HG02642 (cell line): Measurements from ENCODE around the gene LIPH.
"Not testable (repeated sequence)": the region's sequence is repeated elsewhere in the genome, so short reads cannot be mapped to it uniquely, and the experiment has no call there.

Experiments used
- ATAC-seq: cut with Tn5 transposase; IDR thresholded peaks from one replicate; pipeline ENCODE4 v1.9.1; 2021; ENCODE audit warnings: mild to moderate bottlenecking; ENCODE audit not compliant: unreplicated experiment, poor library complexity

The LIPH gene

GRCh38 chr3:185552358-185552877, at the start of gene LIPH:
Gene LIPH (minus strand): TSS chr3:185552588. CDS start chr3:185552471, 117 bp downstream.
- peak; percentile 76 for ATAC-seq

DNA sequence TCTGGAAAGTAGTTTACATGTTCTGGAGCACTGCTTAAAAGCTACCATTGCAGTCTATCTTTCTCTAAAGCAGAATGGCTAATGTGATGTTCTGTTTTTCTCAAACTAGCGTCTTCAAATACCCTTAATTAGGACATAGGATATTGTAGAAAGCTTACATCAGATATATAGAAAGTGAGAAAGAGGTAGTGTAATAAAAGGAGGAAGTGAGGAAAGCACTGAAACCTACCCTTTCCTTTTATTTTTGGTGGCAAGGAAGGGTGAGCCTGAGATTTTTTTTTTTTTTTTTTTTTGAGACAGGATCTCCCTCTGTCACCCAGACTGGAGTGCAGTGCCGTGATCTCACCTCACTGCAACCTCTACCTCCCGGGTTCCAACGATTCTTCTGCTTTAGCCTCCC, 43.1 kb upstream of the LIPH start:
- peak; percentile 52 for ATAC-seq

GRCh38 chr3:185594073-185594472, 41.7 kb upstream of the LIPH start:
- no peak for ATAC-seq

DNA sequence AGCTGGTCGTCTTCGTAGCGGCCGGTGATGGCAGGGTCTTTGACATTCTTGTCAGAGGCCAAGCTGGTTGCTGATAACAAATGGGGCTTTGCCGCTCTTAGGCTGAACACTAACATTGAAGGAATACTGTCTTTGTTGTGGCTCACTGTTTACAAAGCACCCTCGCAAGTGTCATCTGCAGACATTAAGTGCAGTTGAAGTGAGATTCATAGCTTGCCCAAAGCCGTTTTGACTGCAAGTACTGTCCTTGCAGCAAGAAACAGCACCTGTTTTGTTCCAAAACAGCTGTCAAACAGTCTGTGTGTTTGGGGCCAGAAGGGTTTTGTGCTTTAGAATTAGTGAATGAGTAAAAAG, 34.3 kb upstream of the LIPH start:
- ATAC-seq: no peak

GRCh38 chr3:185585859-185586685, 33.7 kb upstream of the LIPH start, which contains the start of gene SENP2:
Gene SENP2 (plus strand): TSS chr3:185586295. CDS start chr3:185586414, 119 bp downstream.
- ATAC-seq: peak; percentile 97

DNA sequence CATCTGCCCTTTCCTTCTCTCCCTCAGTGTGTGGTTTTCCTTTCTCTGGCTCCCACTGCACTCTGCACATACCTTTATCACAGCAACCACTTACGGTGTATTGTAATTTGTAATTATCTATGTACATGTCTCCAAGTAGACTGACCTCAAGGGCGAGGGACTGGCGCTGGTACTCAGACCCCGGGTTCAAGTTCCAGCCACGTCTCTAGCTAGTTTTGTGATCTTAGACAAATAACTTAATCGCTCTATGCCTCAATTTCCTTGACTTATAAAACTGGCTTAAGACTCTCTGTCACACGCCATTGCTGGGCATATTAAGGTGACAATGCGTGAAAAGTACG, 33.1 kb upstream of the LIPH start:
- ATAC-seq: no peak

GRCh38 chr3:185584686-185585085, 32.3 kb upstream of the LIPH start:
- ATAC-seq: no peak

- ATAC-seq: no peak
Measured at GRCh38 chr3:185583925-185584324, 31.5 kb upstream of the LIPH start.

GRCh38 chr3:185582871-185583270, 30.5 kb upstream of the LIPH start:
- no peak for ATAC-seq

DNA sequence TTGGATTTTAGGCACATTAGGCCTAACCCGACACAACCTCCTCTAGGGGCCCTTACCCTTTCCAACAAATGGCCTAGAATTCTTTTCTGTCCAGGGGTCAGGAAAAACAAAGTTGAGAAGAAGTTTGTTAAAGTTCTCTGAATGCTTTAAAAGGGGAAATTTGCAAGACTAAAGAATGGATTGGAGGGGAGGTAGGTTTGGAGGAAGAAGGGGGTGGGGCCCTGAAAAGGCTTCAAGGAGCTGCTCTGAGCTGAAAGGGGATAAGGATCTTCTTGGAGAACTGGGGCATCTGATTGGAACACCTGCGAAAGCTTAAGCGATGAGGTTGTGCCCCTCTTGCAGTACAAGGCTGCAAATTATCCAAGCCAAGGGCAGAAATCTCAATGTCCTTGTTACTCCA, 29.8 kb upstream of the LIPH start:
- ATAC-seq: no peak

DNA sequence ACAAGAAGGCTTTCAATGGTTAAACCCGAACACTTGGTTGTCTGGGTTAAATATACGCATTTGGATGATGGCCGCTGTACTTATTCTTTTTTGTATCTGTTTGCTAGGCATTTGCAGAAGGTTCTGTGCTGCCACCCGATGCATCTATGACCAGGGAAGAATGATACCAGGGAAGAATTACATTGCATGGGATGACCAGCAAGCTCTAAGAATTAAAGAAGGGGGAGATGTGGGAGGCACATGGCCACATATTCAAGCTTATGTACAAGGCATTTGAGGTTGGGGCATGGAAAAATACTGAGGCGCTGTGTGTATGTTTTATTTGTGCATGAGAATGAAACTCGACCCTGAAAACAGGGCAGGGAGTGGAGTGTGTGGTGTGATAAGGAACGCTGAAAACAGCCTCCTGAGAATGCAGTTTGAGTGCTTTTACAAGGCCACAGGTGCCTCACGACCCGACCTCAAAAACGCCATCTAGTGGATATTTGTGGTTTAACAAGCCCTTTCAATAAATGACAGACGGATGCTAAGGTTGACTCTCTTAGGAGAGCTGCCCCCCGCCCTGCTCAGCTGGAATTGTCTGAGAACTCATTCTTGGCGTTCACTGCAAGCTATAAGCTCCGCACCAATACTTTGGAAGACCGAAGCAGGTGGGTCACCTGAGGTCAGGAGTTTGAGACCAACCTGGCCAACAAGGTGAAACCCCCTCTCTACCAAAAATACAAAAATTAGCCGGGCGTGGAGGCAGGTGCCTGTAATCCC, 22.9 kb upstream of the LIPH start:
- ATAC-seq: not testable (repeated sequence)

DNA sequence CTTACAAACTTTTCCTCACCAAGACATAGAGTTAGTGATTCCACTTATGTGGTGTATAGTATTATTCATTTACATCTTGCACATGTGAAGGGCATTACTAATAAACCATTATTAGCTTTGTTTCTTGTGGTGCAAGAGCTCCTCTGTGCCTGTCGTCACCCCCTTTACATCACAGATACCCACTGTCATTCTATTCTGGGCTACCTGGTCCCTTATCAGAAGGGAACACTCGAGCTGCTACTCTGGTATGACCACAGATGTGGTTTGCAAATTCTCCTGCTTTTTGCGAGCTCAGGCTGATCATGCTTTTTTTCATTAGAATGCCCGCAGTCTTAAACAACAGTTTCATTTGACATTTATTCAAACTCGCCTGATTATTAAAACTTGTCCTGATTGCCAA, 19.8 kb upstream of the LIPH start:
- ATAC-seq: no peak

- ATAC-seq: no peak
Measured at GRCh38 chr3:185561958-185562357, 9.6 kb upstream of the LIPH start.

DNA sequence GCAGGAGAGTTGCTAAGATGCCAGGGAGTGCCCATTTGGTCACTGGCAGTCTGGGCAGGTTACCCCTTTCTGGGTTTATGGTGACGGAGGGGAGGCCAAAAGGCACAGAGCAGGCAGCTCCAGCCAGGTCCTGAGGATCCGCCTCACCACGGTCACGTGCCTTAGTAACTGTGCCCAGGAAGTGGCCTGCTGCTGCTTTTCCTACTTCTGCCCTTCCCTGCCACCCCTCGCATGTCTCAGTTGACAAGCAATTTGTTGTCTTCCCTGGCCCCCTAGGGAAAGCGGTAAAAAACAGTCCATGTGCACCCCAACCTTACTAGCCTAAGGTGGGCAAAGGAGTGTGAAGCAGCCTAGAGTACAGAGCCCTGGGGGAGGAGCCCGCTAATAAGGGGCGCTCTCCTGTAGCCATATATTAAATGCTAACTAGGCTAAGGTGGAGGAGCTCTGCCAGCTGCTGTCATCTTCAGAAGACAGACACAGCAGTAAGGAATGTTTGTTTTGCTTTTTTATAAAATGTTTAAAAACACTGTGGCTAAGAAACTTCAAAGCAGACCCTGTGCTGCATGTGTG, 9.1 kb upstream of the LIPH start:
- no peak for ATAC-seq

- ATAC-seq: no peak
Measured at GRCh38 chr3:185560676-185561075, 8.3 kb upstream of the LIPH start.

DNA sequence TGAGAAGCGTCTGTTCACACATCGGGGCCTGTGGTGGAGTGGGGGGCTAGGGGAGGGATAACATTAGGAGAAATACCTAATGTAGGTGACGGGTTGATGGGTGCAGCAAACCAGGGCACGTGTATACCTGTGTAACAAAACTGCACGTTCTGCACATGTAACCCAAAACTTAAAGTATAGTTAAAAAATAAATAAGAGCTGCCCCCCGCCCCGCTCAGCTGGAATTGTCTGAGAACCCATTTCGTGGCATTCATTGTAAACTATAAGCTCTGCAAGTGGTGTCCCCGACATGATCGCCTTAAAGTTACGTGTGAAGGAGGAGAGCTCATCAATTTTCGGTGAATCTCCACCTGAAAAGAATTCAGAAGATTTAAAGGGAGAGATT, 7.3 kb upstream of the LIPH start:
- no peak for ATAC-seq

DNA sequence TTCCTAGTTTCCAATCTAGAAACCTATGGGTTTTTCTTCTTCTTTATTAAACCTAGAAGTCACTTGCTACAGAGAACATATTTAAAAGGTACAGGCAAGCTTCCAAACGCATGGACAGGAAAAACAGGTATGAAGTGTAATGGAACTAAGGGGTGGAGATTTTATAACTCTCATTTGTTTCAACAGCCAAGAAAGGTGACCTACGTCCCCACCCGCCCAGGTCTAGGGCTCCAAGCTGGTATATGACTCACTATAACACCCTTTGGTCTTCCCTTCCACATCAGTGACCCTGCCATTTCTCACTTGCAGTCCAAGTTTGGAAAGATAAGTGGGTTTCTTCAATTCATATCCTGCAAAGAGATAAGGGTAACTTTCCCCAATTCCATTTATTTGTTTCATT, 6.0 kb upstream of the LIPH start:
- ATAC-seq: no peak

- not testable (repeated sequence) for ATAC-seq
Measured at GRCh38 chr3:185556640-185557039, 4.3 kb upstream of the LIPH start.

- ATAC-seq: no peak
Measured at GRCh38 chr3:185555860-185556347, 3.5 kb upstream of the LIPH start.

GRCh38 chr3:185555101-185555501, 2.7 kb upstream of the LIPH start:
- ATAC-seq: no peak

GRCh38 chr3:185549651-185550111, 2.7 kb downstream of the LIPH start:
- no peak for ATAC-seq
